HG02973 (cell line): Measurements from ENCODE around the gene NCAPG2.
"Not testable (repeated sequence)": the region's sequence is repeated elsewhere in the genome, so short reads cannot be mapped to it uniquely, and the experiment has no call there.

ENCODE experiments used
- ATAC-seq: cut with Tn5 transposase; IDR thresholded peaks from one replicate; pipeline ENCODE4 v1.9.1; 2021; ENCODE audit warnings: moderate library complexity; ENCODE audit not compliant: unreplicated experiment

The NCAPG2 gene

GRCh38 chr7:158642149-158642548 is 62.5 kb downstream of the NCAPG2 start:
- ATAC-seq = no peak

GRCh38 chr7:158638001-158638400 is 66.6 kb downstream of the NCAPG2 start:
- no peak for ATAC-seq

- ATAC-seq = no peak
Observed at GRCh38 chr7:158633055-158633956, 71.3 kb downstream of the NCAPG2 start.

GRCh38 chr7:158631574-158632195 is 72.9 kb downstream of the NCAPG2 start:
- ATAC-seq = no peak

DNA sequence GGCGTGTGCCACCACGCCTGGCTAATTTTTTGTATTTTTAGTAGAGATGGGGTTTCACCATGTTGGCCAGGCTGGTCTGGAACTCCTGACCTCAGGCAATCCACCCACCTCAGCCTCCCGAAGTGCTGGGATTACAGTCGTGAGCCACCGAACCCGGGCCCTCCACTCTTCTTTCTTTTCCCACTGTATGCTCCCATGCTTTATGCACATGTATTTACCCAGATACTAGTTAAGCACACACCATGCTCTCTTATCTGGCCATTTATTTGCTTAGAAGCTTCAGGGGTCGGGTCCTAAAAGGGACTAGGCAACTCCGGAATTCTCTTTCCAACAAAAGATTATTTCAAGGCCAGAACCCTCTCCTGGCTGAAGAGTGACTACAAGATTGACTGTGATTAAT is 78.3 kb downstream of the NCAPG2 start:
- ATAC-seq = not testable (repeated sequence)

- ATAC-seq = no peak
Observed at GRCh38 chr7:158623241-158623640, 81.4 kb downstream of the NCAPG2 start.

DNA sequence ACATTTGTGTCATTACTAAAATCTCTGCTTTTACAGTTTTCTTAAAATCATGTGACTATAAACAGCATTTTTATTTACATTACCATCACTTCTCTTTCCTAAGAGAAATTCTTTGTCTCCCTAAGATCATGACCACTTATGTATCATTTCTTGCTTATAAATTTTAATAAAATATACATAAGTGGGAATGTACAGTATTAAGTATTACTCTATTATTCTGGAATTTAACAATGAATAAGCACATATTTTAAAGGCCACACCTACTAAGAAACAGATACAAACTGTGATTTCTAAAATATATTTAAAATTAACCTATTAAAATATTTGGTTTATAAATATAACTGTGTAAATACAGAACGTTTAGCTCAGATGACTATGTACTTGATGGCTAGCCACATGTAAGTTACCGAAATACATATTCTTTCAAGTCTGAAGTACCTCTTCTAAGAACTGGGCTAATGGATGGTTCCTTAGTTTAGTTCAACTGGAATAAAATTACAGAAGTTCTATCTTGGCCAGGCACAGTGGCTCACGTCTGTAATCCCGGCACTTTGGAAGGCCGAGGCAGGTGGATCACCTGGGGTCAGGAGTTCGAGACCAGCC is 83.7 kb downstream of the NCAPG2 start:
- ATAC-seq = no peak

DNA sequence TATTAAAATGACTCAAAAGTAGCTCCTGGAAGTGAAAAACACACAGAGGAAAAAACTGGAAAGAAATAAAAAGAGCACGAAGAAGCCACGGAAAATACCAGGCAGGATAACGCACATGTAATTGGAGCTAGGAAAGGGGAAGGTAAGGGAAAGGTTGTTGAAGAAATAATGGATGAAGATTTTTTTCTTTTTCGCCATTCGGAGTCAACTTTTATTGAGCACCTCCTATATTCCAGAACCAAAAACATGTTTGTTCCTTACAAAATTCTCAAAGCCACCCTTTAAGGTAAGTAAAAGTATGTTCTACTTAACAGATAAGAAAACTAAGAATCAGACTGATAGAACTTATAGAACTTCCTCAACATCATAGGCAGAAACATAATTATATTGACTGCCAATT is 84.2 kb downstream of the NCAPG2 start:
- no peak for ATAC-seq

GRCh38 chr7:158618745-158619140 is 85.9 kb downstream of the NCAPG2 start:
- ATAC-seq = no peak

GRCh38 chr7:158617737-158618128 is 86.9 kb downstream of the NCAPG2 start:
- ATAC-seq = no peak

DNA sequence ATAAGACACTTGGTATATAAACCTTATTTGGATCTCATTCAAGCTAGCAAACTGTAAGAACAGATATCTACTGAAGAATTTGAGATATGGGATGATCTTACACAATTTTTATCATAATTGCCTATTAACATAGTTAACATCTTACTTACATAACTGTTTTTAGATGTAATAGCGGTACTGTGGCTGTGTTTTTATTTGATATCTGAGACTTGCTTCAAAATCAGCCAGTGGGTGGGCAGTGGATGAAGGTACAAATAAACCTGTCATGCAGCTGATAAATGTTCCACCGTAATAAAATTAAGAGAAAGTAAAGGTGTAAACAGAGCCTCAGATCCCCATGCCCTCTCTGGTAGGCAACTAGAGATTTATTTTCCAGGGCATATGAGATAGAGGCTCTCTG is 88.6 kb downstream of the NCAPG2 start:
- no peak for ATAC-seq

DNA sequence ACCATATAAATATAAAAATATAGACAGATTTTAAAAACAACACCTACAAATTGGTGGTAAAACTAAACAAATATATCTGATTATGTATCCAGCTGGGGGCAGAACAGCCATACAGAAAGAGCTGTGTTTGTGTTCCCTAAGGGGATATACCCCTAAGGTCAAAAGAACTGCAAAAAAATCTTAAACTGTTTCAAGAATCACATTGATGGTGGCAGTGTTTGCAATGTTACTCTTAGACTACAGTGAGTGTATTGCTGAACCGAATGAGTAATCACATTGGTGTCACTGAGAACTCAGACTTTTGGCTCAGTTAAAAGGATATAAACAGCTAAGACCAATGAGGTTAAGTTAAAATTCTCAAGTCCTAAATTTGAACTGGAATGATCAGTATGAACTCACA is 89.9 kb downstream of the NCAPG2 start:
- ATAC-seq = no peak

GRCh38 chr7:158613481-158613880 is 91.1 kb downstream of the NCAPG2 start:
- peak; percentile 89 for ATAC-seq

GRCh38 chr7:158612546-158612945 is 92.1 kb downstream of the NCAPG2 start:
- no peak for ATAC-seq

DNA sequence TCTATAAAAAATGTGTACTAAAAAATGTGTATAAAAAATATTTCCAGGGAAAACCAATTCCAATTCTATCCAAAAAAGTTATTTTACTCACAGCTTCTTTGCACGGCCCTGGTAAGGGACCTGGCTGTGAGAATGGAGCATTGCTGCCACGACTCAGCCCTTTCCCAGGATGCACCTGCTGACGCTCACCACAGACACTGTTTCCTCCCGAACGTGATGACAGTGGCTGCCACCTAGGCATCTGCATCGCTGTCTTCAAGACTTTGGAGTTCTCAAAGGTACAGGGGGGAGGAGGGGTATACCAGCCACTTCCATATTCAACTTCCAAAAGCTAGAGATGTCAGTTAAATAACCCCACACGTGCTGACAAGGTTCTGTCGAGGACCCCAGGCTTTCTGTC is 93.1 kb downstream of the NCAPG2 start:
- no peak for ATAC-seq

DNA sequence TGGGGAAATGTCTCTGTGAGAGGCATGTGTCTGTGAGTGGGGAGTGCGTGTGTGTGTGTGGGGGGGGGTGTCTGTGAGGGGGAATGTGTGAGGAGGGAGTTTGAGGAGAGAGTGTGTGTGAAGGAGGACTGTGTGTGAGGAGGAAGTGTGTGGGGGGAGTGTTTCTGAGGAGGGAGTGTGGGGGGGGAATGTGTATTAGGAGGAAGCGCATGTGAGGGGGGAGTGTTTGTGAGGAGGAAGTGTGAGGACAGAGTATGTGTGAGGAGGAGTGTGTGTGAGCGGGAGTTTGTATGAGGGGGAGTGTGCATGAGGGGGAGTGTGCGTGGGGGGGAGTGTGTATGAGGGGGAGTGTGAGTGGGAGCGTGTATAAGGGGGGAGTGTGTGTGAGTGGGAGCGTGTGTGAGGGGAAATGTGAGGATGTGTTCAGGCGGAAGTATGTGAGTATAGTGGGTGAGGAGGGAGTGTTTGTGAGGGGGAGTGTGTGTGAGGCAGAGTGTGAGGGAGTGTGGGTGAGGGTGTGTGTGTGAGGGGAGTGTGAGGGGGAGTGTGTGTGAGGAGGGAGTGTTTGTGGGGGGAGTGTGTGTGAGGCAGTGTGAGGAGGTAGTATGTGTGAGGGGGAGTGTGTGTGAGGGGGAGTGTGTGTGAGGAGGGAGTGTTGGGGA is 95.2 kb downstream of the NCAPG2 start:
- no peak for ATAC-seq

DNA sequence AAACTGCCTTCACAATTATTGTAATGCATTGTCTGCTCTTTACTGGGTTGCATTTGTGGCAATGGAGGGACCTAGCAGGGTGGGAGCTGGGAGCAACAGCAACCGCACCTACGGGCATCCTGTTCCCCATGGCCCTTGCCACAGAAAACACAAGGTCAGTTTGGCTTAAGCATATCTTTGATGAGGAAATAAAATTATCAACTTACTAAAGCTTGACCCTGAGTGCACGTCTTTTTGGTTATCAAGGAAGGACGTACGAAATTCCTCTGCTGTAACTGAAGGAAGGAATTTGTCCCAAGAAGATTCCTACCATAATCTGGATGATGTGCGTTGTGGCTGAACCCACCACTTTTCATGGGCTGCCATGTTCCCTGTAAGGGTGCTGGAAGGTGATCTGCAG is 97.0 kb downstream of the NCAPG2 start:
- ATAC-seq = no peak

- no peak for ATAC-seq
Observed at GRCh38 chr7:158606671-158607424, 97.8 kb downstream of the NCAPG2 start.

- ATAC-seq = no peak
Observed at GRCh38 chr7:158606129-158606528, 98.5 kb downstream of the NCAPG2 start.

GRCh38 chr7:158603773-158604755 is 100.5 kb downstream of the NCAPG2 start:
- ATAC-seq = no peak
